Raji (cell line): ENCODE data around the gene ASMTL.

Experiments
- POLR2A ChIP-seq: IDR thresholded peaks from 2 replicates; pipeline ENCODE4 v1.6.1; 2011; ENCODE audit warnings: low read depth, low read length, control low read depth; ENCODE audit not compliant: insufficient read depth

ASMTL gene

GRCh38 chrX:1355131-1356046 lies 97.3 kb downstream of the ASMTL start:
- no peak for TF ChIP-seq POLR2A

DNA sequence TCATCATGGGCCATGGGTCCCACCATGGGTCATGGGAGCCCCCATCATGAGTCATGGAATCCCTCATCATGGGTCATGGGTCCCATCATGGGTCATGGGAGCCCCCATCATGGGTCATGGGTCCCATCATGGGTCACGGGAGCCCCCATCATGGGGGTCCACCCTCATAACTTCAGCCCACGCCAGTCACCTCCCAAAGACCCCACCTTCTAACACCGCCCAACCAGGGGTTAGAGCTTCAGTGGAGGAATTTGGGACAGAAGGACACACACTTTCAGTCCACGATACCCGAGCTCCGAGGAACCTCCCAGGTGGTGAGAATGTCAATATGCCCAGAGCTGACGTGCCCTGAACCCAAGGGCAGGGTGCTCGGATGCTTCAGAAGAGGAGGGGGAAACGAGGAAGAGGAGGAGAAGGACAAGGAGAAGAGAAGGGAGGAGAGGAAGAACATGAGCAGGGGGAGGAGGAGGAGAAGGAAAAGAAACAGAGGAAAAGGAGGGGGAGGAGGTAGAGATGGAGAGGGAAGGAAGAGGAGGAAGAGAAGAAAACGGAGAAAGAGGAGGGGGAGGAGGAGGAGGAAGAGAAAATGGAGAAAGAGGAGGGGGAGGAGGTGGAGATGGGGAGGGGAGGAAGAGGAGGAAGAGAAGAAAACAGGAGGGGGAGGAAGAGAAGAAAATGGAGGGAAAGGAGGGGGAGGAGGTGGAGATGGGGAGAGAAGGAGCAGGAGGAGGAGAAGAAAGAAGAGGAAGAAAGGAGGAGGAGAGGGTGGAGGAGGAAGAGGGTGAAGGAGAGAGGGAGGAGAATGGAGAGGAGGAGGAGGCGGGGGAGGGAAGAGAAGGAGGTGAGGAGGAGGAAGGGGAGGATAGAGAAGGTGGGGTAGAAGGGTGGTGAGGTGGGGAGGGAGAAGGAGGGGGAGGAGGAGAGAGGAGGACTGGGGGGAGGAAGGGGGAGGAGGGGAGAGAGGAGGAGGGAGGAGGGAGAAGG lies 98.4 kb downstream of the ASMTL start:
- TF ChIP-seq POLR2A: no peak
